A549 (cell line): Measurements from ENCODE around the gene COG7. TPM values are rescaled to one million over a fixed set of nuclear protein-coding genes. Genes with fewer than 3 reads are reported as not detected.

Experiments
- ATAC-seq, 2 experiments: fragments of 200-7000 bp in 1 of 2; fragments of >200 bp in 1 of 2; cut with Nextera tagmentation in 1 of 2; cut with Tn5 transposase in 1 of 2; 3 replicates each; pipeline versions ENCODE4 v1.8.0 to v1.9.1; 2018 to 2020; ENCODE audit warnings: mild to moderate bottlenecking in 1 of 2, moderate library complexity in 1 of 2
- CTCF ChIA-PET: fragments of 300-600 bp; sonication (Branson Sonifier 250); formaldehyde crosslinking; extraction: SDS; loops from one replicate; lab custom pipeline; 2021; ENCODE audit warnings: antibody characterized with exemption, inconsistent platforms; lab: Yijun Ruan, JAX
- POLR2A ChIA-PET: fragments of 350-600 bp; formaldehyde crosslinking; extraction: SDS; loops from one replicate; lab custom pipeline; 2021; ENCODE audit warnings: antibody characterized with exemption, inconsistent platforms; lab: Yijun Ruan, JAX
- DNase-seq, 2 experiments: peaks; one replicate each; pipeline versions ENCODE4 v3.0.0 to v3.0.0-alpha.2; 2011 to 2016; ENCODE audit warnings: low read depth in 1 of 2, low spot score in 1 of 2
- FAIRE-seq: peaks from 2 replicates; lab custom pipeline; 2011; peaks lifted over from hg19 to GRCh38; lab: Jason Lieb, UNC
- H3K27ac ChIP-seq, 2 experiments: fragments of >200 bp; sonication (Bioruptor Twin); formaldehyde crosslinking; 3 replicates each; pipeline ENCODE4 v1.5.1; 2016 to 2017
- H3K4me1 ChIP-seq: fragments of >200 bp; sonication (Bioruptor Twin); formaldehyde crosslinking; 3 replicates; pipeline ENCODE4 v1.6.1; 2016
- H3K4me2 ChIP-seq: fragments of >200 bp; sonication (Bioruptor Twin); formaldehyde crosslinking; 3 replicates; pipeline ENCODE4 v1.6.1; 2016
- H3K4me3 ChIP-seq: fragments of >200 bp; sonication (Bioruptor Twin); formaldehyde crosslinking; 3 replicates; pipeline ENCODE4 v1.5.1; 2016
- H3K9me3 ChIP-seq: fragments of >200 bp; sonication (Bioruptor Twin); formaldehyde crosslinking; 3 replicates; pipeline ENCODE4 v1.6.1; 2016
- BHLHE40 ChIP-seq: IDR thresholded peaks from 2 replicates; pipeline ENCODE4 v1.6.1; 2012; ENCODE audit warnings: low read depth, low read length, inconsistent platforms
- CHD2 ChIP-seq: fragments of 150-350 bp; IDR thresholded peaks from 2 replicates; pipeline ENCODE4 v1.6.1; 2014; ENCODE audit warnings: low read length; ENCODE audit not compliant: partially characterized antibody
- CHD4 ChIP-seq: fragments of 200-600 bp; sonication (generic); IDR thresholded peaks from 2 replicates; pipeline ENCODE4 v1.6.1; 2016; ENCODE audit warnings: antibody characterized with exemption, mild to moderate bottlenecking, borderline replicate concordance
- E2F6 ChIP-seq: IDR thresholded peaks from 2 replicates; pipeline ENCODE4 v1.6.1; 2012; ENCODE audit warnings: low read depth, borderline replicate concordance
- ELK1 ChIP-seq: fragments of 150-350 bp; IDR thresholded peaks from 2 replicates; pipeline ENCODE4 v1.6.1; 2014; ENCODE audit warnings: low read depth, mild to moderate bottlenecking, low read length
- FOSB ChIP-seq: fragments of 250-450 bp; sonication (Bioruptor Pico); IDR thresholded peaks from 2 replicates; pipeline ENCODE4 v1.5.0; 2020; ENCODE audit warnings: mild to moderate bottlenecking, moderate library complexity
- FOXS1 ChIP-seq: fragments of 250-450 bp; sonication (Bioruptor Pico); IDR thresholded peaks from 2 replicates; pipeline ENCODE4 v1.5.0; 2020; ENCODE audit warnings: mild to moderate bottlenecking, moderate library complexity
- HOXB5 ChIP-seq: fragments of 250-450 bp; sonication (Bioruptor Pico); IDR thresholded peaks from 2 replicates; pipeline ENCODE4 v1.5.0; 2020; ENCODE audit warnings: mild to moderate bottlenecking, moderate library complexity
- JUN ChIP-seq, 2 experiments: fragments of >200 bp; sonication (Bioruptor Twin); formaldehyde crosslinking; IDR thresholded peaks; 2 replicates in 1 of 2; 3 replicates in 1 of 2; pipeline ENCODE4 v1.6.1; 2016 to 2017
- KDM5A ChIP-seq: fragments of 200-600 bp; sonication (generic); IDR thresholded peaks from 2 replicates; pipeline ENCODE4 v1.6.1; 2016; ENCODE audit warnings: antibody characterized with exemption, mild to moderate bottlenecking
- MAFK ChIP-seq: fragments of 450-650 bp; IDR thresholded peaks from 2 replicates; pipeline ENCODE4 v1.6.1; 2014; ENCODE audit not compliant: partially characterized antibody
- MAX ChIP-seq: IDR thresholded peaks from 2 replicates; pipeline ENCODE4 v1.6.1; 2012
- MYC ChIP-seq: IDR thresholded peaks from 2 replicates; pipeline ENCODE4 v1.6.1; 2012; ENCODE audit warnings: mild to moderate bottlenecking, inconsistent platforms, low read length, improper control_type of control experiment, borderline replicate concordance
- NPAS2 ChIP-seq: fragments of 250-450 bp; sonication (Bioruptor Pico); IDR thresholded peaks from 2 replicates; pipeline ENCODE4 v1.8.0; 2022; ENCODE audit warnings: mild to moderate bottlenecking, moderate library complexity, borderline replicate concordance
- RAD21 ChIP-seq, 2 experiments: fragments of >200 bp in 1 of 2; sonication (Bioruptor Twin) in 1 of 2; formaldehyde crosslinking in 1 of 2; IDR thresholded peaks in 1 of 2; conservative IDR thresholded peaks in 1 of 2; 2 replicates in 1 of 2; 3 replicates in 1 of 2; pipeline ENCODE4 v1.6.1; 2012 to 2018; ENCODE audit warnings: inconsistent platforms in 1 of 2
- RCOR1 ChIP-seq: fragments of 150-350 bp; IDR thresholded peaks from 2 replicates; pipeline ENCODE4 v1.6.1; 2014; ENCODE audit warnings: antibody characterized with exemption, low read length, low read depth
- REST ChIP-seq: fragments of 200-600 bp; sonication (generic); IDR thresholded peaks from 2 replicates; pipeline ENCODE4 v1.6.1; 2016; ENCODE audit warnings: antibody characterized with exemption, mild to moderate bottlenecking, moderate library complexity
- RNF2 ChIP-seq: fragments of 200-600 bp; sonication (generic); IDR thresholded peaks from 2 replicates; pipeline ENCODE4 v1.6.1; 2016; ENCODE audit warnings: low read depth, mild to moderate bottlenecking, antibody characterized with exemption, moderate library complexity, borderline replicate concordance
- TFCP2L1 ChIP-seq: fragments of 250-450 bp; sonication (Bioruptor Pico); IDR thresholded peaks from 2 replicates; pipeline ENCODE4 v1.5.0; 2021; ENCODE audit warnings: mild to moderate bottlenecking
- TP53 ChIP-seq: fragments of 250-450 bp; sonication (Bioruptor Pico); IDR thresholded peaks from 2 replicates; pipeline ENCODE4 v1.5.0; 2021; ENCODE audit warnings: mild to moderate bottlenecking, moderate library complexity
- USF2 ChIP-seq: fragments of 450-650 bp; IDR thresholded peaks from 2 replicates; pipeline ENCODE4 v1.6.1; 2014; ENCODE audit warnings: antibody characterized with exemption
- ZC3H11A ChIP-seq: fragments of 450-650 bp; IDR thresholded peaks from 2 replicates; pipeline ENCODE4 v1.6.1; 2014; ENCODE audit warnings: antibody characterized with exemption, mild to moderate bottlenecking
- ZFP36 ChIP-seq: fragments of 450-650 bp; IDR thresholded peaks from 2 replicates; pipeline ENCODE4 v1.6.1; 2014; ENCODE audit warnings: borderline replicate concordance; ENCODE audit not compliant: partially characterized antibody
- ZNF302 ChIP-seq: fragments of 250-450 bp; sonication (Bioruptor Pico); IDR thresholded peaks from 2 replicates; pipeline ENCODE4 v1.9.0; 2021; ENCODE audit warnings: inconsistent platforms, mild to moderate bottlenecking, moderate library complexity
- WGBS: methylation state at CpG from one replicate; pipeline ENCODE4 v1.1.6; 2017; ENCODE audit errors: missing lambda C conversion rate; 5-methylcytosine and 5-hydroxymethylcytosine counted together
- polyA plus RNA-seq, 4 experiments: library from polyadenylated mRNA; depleted of rRNA in 3 of 4; stranded (reverse); fragments of >200 nt; fragmentation: RNase III in 1 of 4; extraction: RNeasy Plus Mini Kit Qiagen cat#74134 plus additional on column Dnase treatment in 1 of 4; gene quantifications; 2 replicates in 3 of 4; 3 replicates in 1 of 4; pipeline ENCODE4 v1.2.3, GENCODE V29; 2011 to 2017

Gene COG7
- polyA plus RNA-seq, 2 of the 4 experiments (the other 2 are of a cell fraction) = 11.3 to 18.5 TPM

GRCh38 chr16:23373436-23374219 is 79.4 kb downstream of the COG7 start:
- peaks cover 2% of the 10 kb centered on the region; the same call in 1 of the 3 replicates for H3K4me1 ChIP-seq
- no peaks in the 10 kb centered on the region for H3K9me3 ChIP-seq
- ATAC-seq (no peak), FAIRE-seq (no peak), DNase-seq (no peak)
- H3K27ac ChIP-seq = no peak overlapping the region
- POLR2A ChIA-PET = no interaction called here
- CTCF ChIA-PET = interaction anchor here (1.6 kb wide), 1 partner anchor 61 kb away, joined by 5 read pairs; no protein-coding TSS in a partner anchor
- H3K4me3 ChIP-seq = no peak overlapping the region
- WGBS = 83% methylated on average over 8 of the region's 13 CpGs
- TF ChIP-seq CHD4 = no peak
- no peak for TF ChIP-seq RAD21 (conservative IDR thresholded peaks at IDR 0.05 in 1 of 2, IDR thresholded peaks at IDR 0.05 in 1 of 2)
- no peak for TF ChIP-seq BHLHE40
- no peak for TF ChIP-seq RNF2
- TF ChIP-seq TFCP2L1 (CRISPR knock-in tag) = no peak
- TF ChIP-seq REST = no peak
- no peak overlapping the region for H3K4me2 ChIP-seq

- ChIA-PET CTCF (no interaction called here), POLR2A (no interaction called here)
- Histone ChIP-seq H3K9me3 (no peaks in the 10 kb centered on the region), H3K4me3 (no peak overlapping the region), H3K27ac (no peak overlapping the region), H3K4me2 (no peak overlapping the region), H3K4me1 (peaks cover 7% of the 10 kb centered on the region; the same call in 1 of the 3 replicates)
- no peak for TF ChIP-seq MAFK
- no peak for TF ChIP-seq JUN (IDR thresholded peaks at IDR 0.05)
- TF ChIP-seq ZFP36 = no peak
- TF ChIP-seq ZNF302 (CRISPR knock-in tag) = no peak
- TF ChIP-seq BHLHE40 = no peak
- WGBS = 10% methylated on average over 2 of the region's 9 CpGs
- ATAC-seq (no peak), DNase-seq (no peak), FAIRE-seq (no peak)
These were observed 81.6 kb downstream of the COG7 start for GRCh38 chr16:23371368-23371767.

- CTCF ChIA-PET = interaction anchor here (0.9 kb wide), 1 partner anchor 65 kb away, joined by 3 read pairs; no protein-coding TSS in a partner anchor
- POLR2A ChIA-PET = no interaction called here
- Histone ChIP-seq H3K4me3 (no peak overlapping the region), H3K9me3 (no peaks in the 10 kb centered on the region), H3K4me2 (no peak overlapping the region), H3K27ac (no peak overlapping the region; a peak in 1 of 6 replicates), H3K4me1 (peaks cover 7% of the 10 kb centered on the region; the same call in 1 of the 3 replicates)
- ATAC-seq (no peak), FAIRE-seq (no peak), DNase-seq (no peak)
- WGBS = 71% methylated on average over 7 of the region's 7 CpGs
- TF ChIP-seq NPAS2 (no peak), FOXS1 (CRISPR knock-in tag) (no peak), MAX (no peak), USF2 (no peak), KDM5A (no peak), CHD4 (no peak), RCOR1 (no peak), ZFP36 (no peak), BHLHE40 (no peak), CHD2 (no peak), FOSB (CRISPR knock-in tag) (no peak), TP53 (no peak), HOXB5 (CRISPR knock-in tag) (no peak), MYC (no peak), ELK1 (no peak), E2F6 (no peak), ZC3H11A (no peak)
These were observed 83.6 kb downstream of the COG7 start for GRCh38 chr16:23369416-23369815.
